NB4 (cell line): Measurements from ENCODE around the gene NKX2-1.
"Not testable (repeated sequence)": the region's sequence is repeated elsewhere in the genome, so short reads cannot be mapped to it uniquely, and the experiment has no call there.

Source experiments
- DNase-seq: peaks from one replicate; pipeline ENCODE4 v3.0.0; 2010; ENCODE audit warnings: low read depth
- H3K4me3 ChIP-seq: one replicate; pipeline ENCODE4 v1.5.1; 2011; ENCODE audit warnings: mild to moderate bottlenecking, low read depth, low read length, moderate library complexity
- CTCF ChIP-seq: IDR thresholded peaks from one replicate; pipeline ENCODE4 v1.5.1; 2012; ENCODE audit warnings: low read depth, low read length
- MAX ChIP-seq: IDR thresholded peaks from 2 replicates; pipeline ENCODE4 v1.6.1; 2011; ENCODE audit warnings: low read depth, low read length
- MYC ChIP-seq: IDR thresholded peaks from 2 replicates; pipeline ENCODE4 v1.6.1; 2011; ENCODE audit warnings: low read depth, low read length
- POLR2A ChIP-seq: IDR thresholded peaks from 2 replicates; pipeline ENCODE4 v1.6.1; 2011; ENCODE audit warnings: mild to moderate bottlenecking; ENCODE audit not compliant: insufficient read length; ENCODE audit errors: extremely low read depth

NKX2-1 gene

GRCh38 chr14:36485773-36486172, 34.3 kb downstream of the NKX2-1 start:
- no peak for DNase-seq
- TF ChIP-seq POLR2A = no peak
- no peak for TF ChIP-seq MAX
- TF ChIP-seq MYC = no peak
- TF ChIP-seq CTCF = no peak
- no peak overlapping the region for H3K4me3 ChIP-seq

- no peak for DNase-seq
- H3K4me3 ChIP-seq = no peak overlapping the region
- TF ChIP-seq POLR2A = no peak
- no peak for TF ChIP-seq CTCF
- TF ChIP-seq MAX = no peak
- TF ChIP-seq MYC = no peak
Measured at GRCh38 chr14:36479344-36479743, 40.7 kb downstream of the NKX2-1 start.

GRCh38 chr14:36478782-36479181, 41.2 kb downstream of the NKX2-1 start:
- no peak overlapping the region for H3K4me3 ChIP-seq
- DNase-seq = no peak
- TF ChIP-seq CTCF (no peak), MYC (no peak), MAX (no peak), POLR2A (no peak)

GRCh38 chr14:36477266-36477665, 42.8 kb downstream of the NKX2-1 start:
- no peak overlapping the region for H3K4me3 ChIP-seq
- TF ChIP-seq MAX (no peak), CTCF (no peak), MYC (no peak), POLR2A (no peak)
- DNase-seq = no peak

- not testable (repeated sequence) for DNase-seq, H3K4me3 ChIP-seq
Measured at GRCh38 chr14:36476061-36476460, 44.0 kb downstream of the NKX2-1 start.

- no peak for TF ChIP-seq MYC
- no peak for TF ChIP-seq POLR2A
- TF ChIP-seq MAX = no peak
- no peak for TF ChIP-seq CTCF
- no peak for DNase-seq
- H3K4me3 ChIP-seq = no peak overlapping the region
Measured at GRCh38 chr14:36474593-36474992, 45.4 kb downstream of the NKX2-1 start.
